Right lobe of liver (tissue), 4 donors: ENCODE data around the gene SMIM10.

ENCODE experiments used
- CTCF ChIP-seq, 4 donors: fragments of 200-600 bp in 3 of 4; fragments of 450-650 bp in 1 of 4; IDR thresholded peaks; one replicate each; pipeline versions ENCODE4 v1.5.1 to v1.8.0; 2016 to 2022; ENCODE audit warnings: antibody characterized with exemption in 4 of 4, mild to moderate bottlenecking in 2 of 4
- POLR2A ChIP-seq: fragments of 450-650 bp; IDR thresholded peaks from one replicate; pipeline ENCODE4 v1.6.1; 2017; ENCODE audit warnings: antibody characterized with exemption, mild to moderate bottlenecking
- donor health status: DM: no; HTN: no; CAD: no.
- donor health status: DM: no; HTN: no; CAD: no.
- donor health status: DM: no; HTN: yes; CAD: no.

- TF ChIP-seq POLR2A, result no peak
- TF ChIP-seq CTCF (IDR thresholded peaks at IDR 0.05), result peak; percentile 49 to 59 (median 54)
Measured at GRCh38 chrX:134999469-134999868, 8.7 kb downstream of the SMIM10 start.
